SK-N-SH (cell line): Measurements from ENCODE around the gene WWOX. TPM values are rescaled to one million over a fixed set of nuclear protein-coding genes. Genes with fewer than 3 reads are reported as not detected.

ENCODE experiments used
- CTCF ChIA-PET: fragments of 300-600, 350-600 bp; formaldehyde crosslinking; extraction: SDS; loops from one replicate; lab custom pipeline; 2021; lab: Yijun Ruan, JAX
- POLR2A ChIA-PET: fragments of 350-600 bp; sonication (Branson Sonifier 250); formaldehyde crosslinking; extraction: SDS; loops from one replicate; lab custom pipeline; 2020; ENCODE audit warnings: antibody characterized with exemption, inconsistent platforms; lab: Yijun Ruan, JAX
- DNase-seq: peaks from one replicate; pipeline ENCODE4 v3.0.0; 2012
- H2AFZ ChIP-seq: fragments of 200-600 bp; sonication (generic); 2 replicates; pipeline ENCODE4 v1.8.1; 2016; ENCODE audit warnings: antibody characterized with exemption, mild to moderate bottlenecking, low read depth
- H3F3A ChIP-seq: fragments of 200-600 bp; sonication (generic); replicated peaks from 2 replicates; pipeline ENCODE3; 2016; ENCODE audit warnings: antibody characterized with exemption, mild to moderate bottlenecking; ENCODE audit not compliant: insufficient read depth
- H3K27ac ChIP-seq, 2 experiments: fragments of 200-500 bp in 1 of 2; fragments of 200-600 bp in 1 of 2; sonication (Bioruptor generic) in 1 of 2; sonication (generic), shearing (Covaris generic) in 1 of 2; 2 replicates each; pipeline versions ENCODE4 v1.5.1 to v1.6.1; 2014 to 2016; ENCODE audit warnings: low read depth in 2 of 2, inconsistent platforms in 1 of 2, low read length in 1 of 2, mild to moderate bottlenecking in 1 of 2, mixed read lengths in 1 of 2
- H3K27me3 ChIP-seq: fragments of 200-600 bp; sonication (generic), shearing (Covaris generic); 2 replicates; pipeline ENCODE4 v1.6.1; 2016; ENCODE audit warnings: mixed run types; ENCODE audit not compliant: insufficient read depth
- H3K36me3 ChIP-seq, 2 experiments: fragments of 200-500 bp in 1 of 2; fragments of 200-600 bp in 1 of 2; sonication (Bioruptor generic) in 1 of 2; sonication (generic) in 1 of 2; replicated peaks in 1 of 2; 2 replicates each; pipeline versions ENCODE3 to v1.5.1; 2014 to 2016; ENCODE audit warnings: low read length in 1 of 2, mild to moderate bottlenecking in 1 of 2; ENCODE audit not compliant: insufficient read depth in 2 of 2, control insufficient read depth in 1 of 2
- H3K4me1 ChIP-seq, 2 experiments: fragments of 200-500 bp in 1 of 2; fragments of 200-600 bp in 1 of 2; sonication (Bioruptor generic) in 1 of 2; sonication (generic), shearing (Covaris generic) in 1 of 2; 2 replicates each; pipeline versions ENCODE4 v1.5.1 to v1.6.1; 2014 to 2016; ENCODE audit warnings: low read depth in 1 of 2, low read length in 1 of 2, mixed run types in 1 of 2; ENCODE audit not compliant: insufficient read depth in 2 of 2, control insufficient read depth in 1 of 2
- H3K4me2 ChIP-seq: fragments of 200-600 bp; sonication (generic), shearing (Covaris generic); 2 replicates; pipeline ENCODE4 v1.6.1; 2017; ENCODE audit warnings: mixed run types
- H3K4me3 ChIP-seq, 2 experiments: fragments of 200-500 bp in 1 of 2; fragments of 200-600 bp in 1 of 2; sonication (Bioruptor generic) in 1 of 2; sonication (generic), shearing (Covaris generic) in 1 of 2; 2 replicates each; pipeline versions ENCODE4 v1.5.1 to v1.8.1; 2014 to 2016; ENCODE audit warnings: low read depth in 2 of 2, inconsistent platforms in 1 of 2, low read length in 1 of 2, mild to moderate bottlenecking in 1 of 2, mixed read lengths in 1 of 2, moderate library complexity in 1 of 2
- H3K79me2 ChIP-seq: fragments of 200-600 bp; sonication (generic); 2 replicates; pipeline ENCODE4 v1.8.1; 2017; ENCODE audit warnings: mild to moderate bottlenecking; ENCODE audit not compliant: insufficient read depth
- H3K9ac ChIP-seq: fragments of 200-600 bp; sonication (generic); 2 replicates; pipeline ENCODE4 v1.6.1; 2017; ENCODE audit warnings: mixed run types
- H3K9me2 ChIP-seq: fragments of 200-600 bp; sonication (generic); 2 replicates; pipeline ENCODE4 v1.6.1; 2017; ENCODE audit warnings: mixed run types
- H3K9me3 ChIP-seq: fragments of 200-600 bp; sonication (generic); 2 replicates; pipeline ENCODE4 v1.6.1; 2017; ENCODE audit warnings: mixed run types, mild to moderate bottlenecking, moderate library complexity
- H4K20me1 ChIP-seq: fragments of 200-600 bp; sonication (generic); 2 replicates; pipeline ENCODE4 v1.6.1; 2017; ENCODE audit warnings: mild to moderate bottlenecking, mixed run types; ENCODE audit not compliant: insufficient read depth
- CTCF ChIP-seq: fragments of 200-600 bp; sonication (generic); IDR thresholded peaks from 2 replicates; pipeline ENCODE4 v1.6.1; 2017; ENCODE audit warnings: antibody characterized with exemption, mild to moderate bottlenecking, moderate library complexity
- ELF1 ChIP-seq: IDR thresholded peaks from 2 replicates; pipeline ENCODE4 v1.4.0; 2012
- FOXJ3 ChIP-seq: sonication (generic); formaldehyde crosslinking; IDR thresholded peaks from 2 replicates; pipeline ENCODE4 v1.5.1; 2020; ENCODE audit warnings: mild to moderate bottlenecking, missing genetic modification reagents
- GABPA ChIP-seq: IDR thresholded peaks from 2 replicates; pipeline ENCODE4 v1.4.0; 2012; ENCODE audit warnings: low read depth, mild to moderate bottlenecking
- GATA2 ChIP-seq: sonication (generic); formaldehyde crosslinking; IDR thresholded peaks from 2 replicates; pipeline ENCODE4 v1.5.0; 2020; ENCODE audit warnings: mild to moderate bottlenecking, missing genetic modification reagents
- JUND ChIP-seq: IDR thresholded peaks from 2 replicates; pipeline ENCODE4 v1.4.0; 2012
- MAX ChIP-seq: IDR thresholded peaks from 2 replicates; pipeline ENCODE4 v1.4.0; 2012; ENCODE audit warnings: low read depth
- MEF2A ChIP-seq: IDR thresholded peaks from 2 replicates; pipeline ENCODE4 v1.4.0; 2012; ENCODE audit warnings: low read depth, borderline replicate concordance
- MXI1 ChIP-seq: IDR thresholded peaks from 2 replicates; pipeline ENCODE4 v1.6.1; 2012; ENCODE audit warnings: mild to moderate bottlenecking, low read depth, low read length, improper control_type of control experiment
- NFIC ChIP-seq: IDR thresholded peaks from 2 replicates; pipeline ENCODE4 v1.4.0; 2012; ENCODE audit warnings: borderline replicate concordance
- NRF1 ChIP-seq: IDR thresholded peaks from 2 replicates; pipeline ENCODE4 v1.6.1; 2012; ENCODE audit warnings: low read depth, mild to moderate bottlenecking, low read length
- RFX5 ChIP-seq: IDR thresholded peaks from 2 replicates; pipeline ENCODE4 v1.6.1; 2012; ENCODE audit warnings: mild to moderate bottlenecking, improper control_type of control experiment, low read length
- RXRA ChIP-seq: IDR thresholded peaks from 2 replicates; pipeline ENCODE4 v1.4.0; 2012; ENCODE audit warnings: low read depth, mild to moderate bottlenecking, borderline replicate concordance
- SMC3 ChIP-seq: IDR thresholded peaks from 2 replicates; pipeline ENCODE4 v1.6.1; 2012; ENCODE audit warnings: low read depth, low read length, improper control_type of control experiment
- USF2 ChIP-seq: fragments of 150-350 bp; IDR thresholded peaks from 2 replicates; pipeline ENCODE4 v1.6.1; 2017; ENCODE audit warnings: antibody characterized with exemption, low read length, low read depth, borderline replicate concordance
- YY1 ChIP-seq: IDR thresholded peaks from 2 replicates; pipeline ENCODE4 v1.4.0; 2012; ENCODE audit warnings: low read depth, mild to moderate bottlenecking
- WGBS: methylation state at CpG from one replicate; pipeline ENCODE4 v1.1.6; 2017; ENCODE audit warnings: low lambda C conversion rate; 5-methylcytosine and 5-hydroxymethylcytosine counted together
- polyA plus RNA-seq, 3 experiments: library from polyadenylated mRNA; depleted of rRNA; stranded (reverse); fragments of >200 nt; gene quantifications; 2 replicates each; pipeline ENCODE4 v1.2.3, GENCODE V29; 2012
- TF ChIP-seq, protein P1 (sequence below): IDR thresholded peaks from 2 replicates; pipeline ENCODE4; 2012
- TF ChIP-seq, protein P2 (sequence below): IDR thresholded peaks from 2 replicates; pipeline ENCODE4 v1.6.1; 2012; ENCODE audit warnings: mild to moderate bottlenecking, low read depth, low read length, moderate library complexity

The WWOX gene
- polyA plus RNA-seq, 1 of the 3 experiments (the other 2 are of a cell fraction): 10.8 TPM

DNA sequence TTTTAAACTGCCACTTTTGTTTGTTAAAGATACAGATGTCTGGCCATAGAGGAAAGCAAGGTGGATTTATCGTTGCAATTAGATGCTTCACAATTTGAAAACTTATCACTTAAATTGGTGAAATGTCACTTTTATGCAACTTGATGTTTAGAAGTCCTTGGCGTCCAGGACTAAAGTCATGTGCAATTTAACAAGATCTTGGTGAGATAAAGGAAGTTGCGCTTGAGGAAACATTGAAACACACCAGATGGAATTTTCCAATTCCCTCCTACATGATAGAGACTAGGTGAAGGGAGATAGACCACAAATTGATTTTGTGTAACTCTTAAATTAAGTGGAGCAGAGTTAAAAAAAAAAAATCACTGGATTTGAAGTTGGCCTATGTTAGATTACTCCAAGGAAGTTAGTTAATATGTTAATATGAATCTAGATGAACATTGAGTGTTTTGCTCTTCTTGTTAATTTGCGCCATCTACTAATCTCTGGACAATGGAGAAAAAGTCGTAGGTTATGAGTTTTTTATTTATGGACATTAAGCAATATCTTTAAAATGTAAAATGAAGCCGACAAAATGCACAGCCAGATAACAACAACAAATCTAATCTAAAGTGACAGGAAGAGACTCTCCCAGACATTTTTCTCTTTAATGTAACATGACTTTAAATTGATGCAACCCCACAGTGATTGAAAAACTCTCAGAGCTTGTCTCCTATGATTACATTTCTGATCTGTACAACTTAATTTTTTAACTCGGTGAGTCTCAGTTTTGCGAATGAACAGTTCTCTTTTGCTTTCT is 119.6 kb downstream of the WWOX start:
- TF ChIP-seq MEF2A: no peak
- TF ChIP-seq, protein P1, sequence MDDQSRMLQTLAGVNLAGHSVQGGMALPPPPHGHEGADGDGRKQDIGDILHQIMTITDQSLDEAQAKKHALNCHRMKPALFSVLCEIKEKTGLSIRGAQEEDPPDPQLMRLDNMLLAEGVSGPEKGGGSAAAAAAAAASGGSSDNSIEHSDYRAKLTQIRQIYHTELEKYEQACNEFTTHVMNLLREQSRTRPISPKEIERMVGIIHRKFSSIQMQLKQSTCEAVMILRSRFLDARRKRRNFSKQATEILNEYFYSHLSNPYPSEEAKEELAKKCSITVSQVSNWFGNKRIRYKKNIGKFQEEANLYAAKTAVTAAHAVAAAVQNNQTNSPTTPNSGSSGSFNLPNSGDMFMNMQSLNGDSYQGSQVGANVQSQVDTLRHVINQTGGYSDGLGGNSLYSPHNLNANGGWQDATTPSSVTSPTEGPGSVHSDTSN: no peak
- TF ChIP-seq USF2: no peak
- no peak for TF ChIP-seq GATA2 (CRISPR knock-in tag)
- no peak for TF ChIP-seq JUND
- TF ChIP-seq, all 33 proteins: peak for 0
- POLR2A ChIA-PET: no interaction called here
- Histone ChIP-seq H3K9ac (no peak overlapping the region), H3K27me3 (no peaks in the 10 kb centered on the region), H3K79me2 (no peaks in the 10 kb centered on the region), H3K4me2 (no peak overlapping the region), H3K27ac (no peak overlapping the region), H3K36me3 (no peaks in the 10 kb centered on the region), H3K9me2 (no peaks in the 10 kb centered on the region), H3K4me3 (no peak overlapping the region), H2AFZ (no peak overlapping the region), H3K9me3 (no peaks in the 10 kb centered on the region), H3F3A (no peaks in the 10 kb centered on the region), H4K20me1 (no peaks in the 10 kb centered on the region), H3K4me1 (no peaks in the 10 kb centered on the region)
- CTCF ChIA-PET: interaction anchor here (1.0 kb wide), 1 partner anchor 9 kb away, joined by 3 read pairs; no protein-coding TSS in a partner anchor
- no peak for DNase-seq
- 80% methylated on average over 8 of the region's 8 CpGs for WGBS

DNA sequence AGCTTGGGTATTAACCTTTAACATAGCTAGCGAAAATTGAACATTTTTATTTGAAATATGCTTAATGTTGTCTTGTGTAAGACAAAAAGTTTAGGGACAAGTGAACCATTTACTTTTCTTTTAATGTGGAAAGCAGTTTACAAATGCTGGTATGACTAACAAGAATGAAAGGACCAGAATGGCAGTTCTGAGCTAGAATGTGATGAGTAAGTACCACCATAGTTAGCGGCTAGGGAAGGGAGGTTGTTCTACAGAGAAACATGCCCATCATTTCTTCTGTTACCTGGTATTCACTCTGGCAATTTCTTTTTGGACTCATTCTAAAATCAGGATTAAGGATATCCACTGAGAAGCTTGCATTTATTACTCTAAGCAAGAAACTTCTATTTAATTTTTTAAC is 121.1 kb downstream of the WWOX start:
- CTCF ChIA-PET: interaction anchor here (1.4 kb wide), 1 partner anchor 14 kb away, joined by 7 read pairs; no protein-coding TSS in a partner anchor
- DNase-seq: no peak
- H3K4me2 ChIP-seq: no peak overlapping the region
- 86% methylated on average over 2 of the region's 2 CpGs for WGBS
- no peaks in the 10 kb centered on the region for H3K4me1 ChIP-seq
- no peaks in the 10 kb centered on the region for H3K79me2 ChIP-seq
- H3K9me2 ChIP-seq: no peaks in the 10 kb centered on the region
- H3F3A ChIP-seq: no peaks in the 10 kb centered on the region
- no peaks in the 10 kb centered on the region for H3K9me3 ChIP-seq
- H3K9ac ChIP-seq: no peak overlapping the region
- no peaks in the 10 kb centered on the region for H4K20me1 ChIP-seq
- POLR2A ChIA-PET: no interaction called here
- no peak overlapping the region for H2AFZ ChIP-seq
- H3K27me3 ChIP-seq: no peaks in the 10 kb centered on the region
- H3K4me3 ChIP-seq: no peak overlapping the region
- H3K36me3 ChIP-seq: no peaks in the 10 kb centered on the region
- H3K27ac ChIP-seq: no peak overlapping the region
- TF ChIP-seq GABPA (no peak), FOXJ3 (CRISPR knock-in tag) (no peak), NFIC (no peak), CTCF (no peak), MXI1 (no peak), MEF2A (no peak), ELF1 (no peak), NRF1 (no peak), RFX5 (no peak), JUND (no peak), MAX (no peak), YY1 (no peak), GATA2 (CRISPR knock-in tag) (no peak), RXRA (no peak), SMC3 (no peak)
- TF ChIP-seq, protein P2, sequence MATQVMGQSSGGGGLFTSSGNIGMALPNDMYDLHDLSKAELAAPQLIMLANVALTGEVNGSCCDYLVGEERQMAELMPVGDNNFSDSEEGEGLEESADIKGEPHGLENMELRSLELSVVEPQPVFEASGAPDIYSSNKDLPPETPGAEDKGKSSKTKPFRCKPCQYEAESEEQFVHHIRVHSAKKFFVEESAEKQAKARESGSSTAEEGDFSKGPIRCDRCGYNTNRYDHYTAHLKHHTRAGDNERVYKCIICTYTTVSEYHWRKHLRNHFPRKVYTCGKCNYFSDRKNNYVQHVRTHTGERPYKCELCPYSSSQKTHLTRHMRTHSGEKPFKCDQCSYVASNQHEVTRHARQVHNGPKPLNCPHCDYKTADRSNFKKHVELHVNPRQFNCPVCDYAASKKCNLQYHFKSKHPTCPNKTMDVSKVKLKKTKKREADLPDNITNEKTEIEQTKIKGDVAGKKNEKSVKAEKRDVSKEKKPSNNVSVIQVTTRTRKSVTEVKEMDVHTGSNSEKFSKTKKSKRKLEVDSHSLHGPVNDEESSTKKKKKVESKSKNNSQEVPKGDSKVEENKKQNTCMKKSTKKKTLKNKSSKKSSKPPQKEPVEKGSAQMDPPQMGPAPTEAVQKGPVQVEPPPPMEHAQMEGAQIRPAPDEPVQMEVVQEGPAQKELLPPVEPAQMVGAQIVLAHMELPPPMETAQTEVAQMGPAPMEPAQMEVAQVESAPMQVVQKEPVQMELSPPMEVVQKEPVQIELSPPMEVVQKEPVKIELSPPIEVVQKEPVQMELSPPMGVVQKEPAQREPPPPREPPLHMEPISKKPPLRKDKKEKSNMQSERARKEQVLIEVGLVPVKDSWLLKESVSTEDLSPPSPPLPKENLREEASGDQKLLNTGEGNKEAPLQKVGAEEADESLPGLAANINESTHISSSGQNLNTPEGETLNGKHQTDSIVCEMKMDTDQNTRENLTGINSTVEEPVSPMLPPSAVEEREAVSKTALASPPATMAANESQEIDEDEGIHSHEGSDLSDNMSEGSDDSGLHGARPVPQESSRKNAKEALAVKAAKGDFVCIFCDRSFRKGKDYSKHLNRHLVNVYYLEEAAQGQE: no peak
- TF ChIP-seq, protein P1: no peak
